ENCODE results near the gene EEA1.

DNA sequence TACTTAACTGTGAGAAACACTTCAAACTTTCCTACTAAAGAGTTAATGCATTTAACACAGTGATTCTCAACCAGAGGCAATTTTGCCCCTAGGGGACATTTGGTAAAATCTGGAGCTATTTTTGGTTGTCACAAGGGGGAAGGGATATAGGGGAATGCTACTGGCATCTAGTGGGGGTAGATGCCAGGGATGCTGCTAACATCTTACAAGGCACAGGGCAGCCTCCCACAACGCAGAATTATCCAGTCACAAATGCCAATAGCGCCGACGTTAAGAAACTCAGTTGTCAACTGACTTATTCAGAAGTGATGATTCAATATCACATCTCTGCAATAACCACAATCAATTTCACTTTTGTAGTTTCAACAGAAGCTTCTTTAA is 2.0 kb downstream of the EEA1 start:
- TF ChIP-seq NR3C1 (IDR thresholded peaks at IDR 0.05): no peak
- peak; percentile 35; the same call in 2 of the 3 replicates for TF ChIP-seq CTCF (IDR thresholded peaks at IDR 0.05)
- TF ChIP-seq NFE2L2 (conservative IDR thresholded peaks at IDR 0.05; ENCODE audit: low read length): no peak
- no peak for TF ChIP-seq REST (IDR thresholded peaks at IDR 0.05)

All from A549 (cell line).